GM12878 (cell line): Measurements from ENCODE around the gene PGLYRP3. TPM values are rescaled to one million over a fixed set of nuclear protein-coding genes. Genes with fewer than 3 reads are reported as not detected.

Experiments
- EED ChIP-seq: sonication (generic); IDR thresholded peaks from 2 replicates; pipeline ENCODE4 v1.6.1; 2016; ENCODE audit warnings: antibody characterized with exemption, low read depth
- GATAD2B ChIP-seq: fragments of 450-650 bp; conservative IDR thresholded peaks from 2 replicates; pipeline ENCODE4 v1.6.1; 2017; ENCODE audit warnings: low read depth, mild to moderate bottlenecking, moderate library complexity
- HCFC1 ChIP-seq: fragments of 150-350 bp; IDR thresholded peaks from 2 replicates; pipeline ENCODE4 v1.6.1; 2014; ENCODE audit warnings: low read length
- KDM1A ChIP-seq: fragments of 200-600 bp; sonication (generic); IDR thresholded peaks from 2 replicates; pipeline ENCODE4 v1.6.1; 2016; ENCODE audit warnings: borderline replicate concordance
- RAD51 ChIP-seq: fragments of 450-650 bp; IDR thresholded peaks from 2 replicates; pipeline ENCODE4 v1.6.1; 2016; ENCODE audit warnings: moderate library complexity, mild to moderate bottlenecking, inconsistent platforms
- RBBP5 ChIP-seq: fragments of 200-600 bp; sonication (generic); conservative IDR thresholded peaks from 2 replicates; pipeline ENCODE4 v1.6.1; 2016
- SMARCA5 ChIP-seq: fragments of 450-650 bp; IDR thresholded peaks from 2 replicates; pipeline ENCODE4 v1.6.1; 2017; ENCODE audit warnings: mild to moderate bottlenecking
- ZNF217 ChIP-seq: fragments of 450-650 bp; IDR thresholded peaks from 2 replicates; pipeline ENCODE4 v1.6.1; 2017; ENCODE audit warnings: antibody characterized with exemption, mild to moderate bottlenecking
- polyA plus RNA-seq, 11 experiments: library from polyadenylated mRNA; depleted of rRNA in 4 of 11; unstranded in 6 of 11; stranded (reverse) in 5 of 11; fragments of >200 nt; fragmentation: Nextera tagmentation in 4 of 11; fragmentation: Illumina TruSeq in 1 of 11; extraction: Ambion mirVana in 4 of 11; extraction: Trizol in 1 of 11; gene quantifications; 1 replicate in 1 of 11; 2 replicates in 10 of 11; pipeline versions ENCODE4 v1.2.1 to v1.2.3, GENCODE V29; 2011 to 2016; ENCODE audit warnings: inconsistent platforms in 2 of 11, missing spikeins in 2 of 11, low read depth in 1 of 11
- total RNA-seq, 4 experiments: library from RNA; depleted of rRNA in 3 of 4; stranded (reverse); fragments of >200 nt in 3 of 4; fragmentation: Illumina TruSeq in 1 of 4; extraction: Trizol in 1 of 4; gene quantifications; 2 replicates each; pipeline versions ENCODE4 v1.2.1 to v1.2.3, GENCODE V29; 2013 to 2021
- TF ChIP-seq, protein P1 (sequence below): IDR thresholded peaks from 2 replicates; pipeline ENCODE4 v1.6.1; 2012; ENCODE audit warnings: low read depth, low read length, improper control_type of control experiment
- TF ChIP-seq, protein P2 (sequence below): fragments of 450-650 bp; IDR thresholded peaks from 2 replicates; pipeline ENCODE4 v1.6.1; 2017; ENCODE audit warnings: mild to moderate bottlenecking, moderate library complexity
- TF ChIP-seq, protein P3 (sequence below): IDR thresholded peaks from 2 replicates; pipeline ENCODE4 v1.6.1; 2011; ENCODE audit warnings: low read depth, low read length, improper control_type of control experiment, borderline replicate concordance
- TF ChIP-seq, protein P4 (sequence below): fragments of 450-650 bp; IDR thresholded peaks from 2 replicates; pipeline ENCODE4 v1.6.1; 2017; ENCODE audit warnings: mild to moderate bottlenecking, low read depth, inconsistent platforms; ENCODE audit not compliant: poor library complexity, severe bottlenecking
- TF ChIP-seq, protein P5 (sequence below): fragments of 450-650 bp; formaldehyde crosslinking; IDR thresholded peaks from 2 replicates; pipeline ENCODE4 v1.4.0; 2022; ENCODE audit warnings: mild to moderate bottlenecking, moderate library complexity

The PGLYRP3 gene
- total and polyA plus RNA-seq, 10 of the 15 experiments (the other 5 are each of a cell fraction or from before 2014, with no cell fraction given), result 0.10 to 0.49 (median 0.18) TPM; not detected in 7

DNA sequence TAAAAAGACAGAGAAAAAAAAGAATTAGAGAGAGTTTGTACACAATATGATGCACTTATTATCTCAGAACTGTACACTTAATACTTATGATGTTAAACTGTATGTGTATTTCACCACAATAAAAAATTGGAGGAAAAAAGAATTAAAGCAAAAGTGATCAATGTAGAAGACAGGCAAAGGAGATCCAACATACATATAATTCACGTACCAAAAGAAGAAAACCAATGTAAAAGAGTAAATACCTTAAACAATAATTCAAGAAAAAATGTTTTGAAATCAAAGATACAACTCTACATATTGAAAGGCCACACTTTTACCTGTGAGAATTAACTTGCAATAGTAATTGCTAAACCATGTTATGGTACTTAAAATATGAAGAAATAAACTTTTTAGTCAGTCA lies 9.8 kb upstream of the PGLYRP3 start (continued):
- TF ChIP-seq, protein P1, sequence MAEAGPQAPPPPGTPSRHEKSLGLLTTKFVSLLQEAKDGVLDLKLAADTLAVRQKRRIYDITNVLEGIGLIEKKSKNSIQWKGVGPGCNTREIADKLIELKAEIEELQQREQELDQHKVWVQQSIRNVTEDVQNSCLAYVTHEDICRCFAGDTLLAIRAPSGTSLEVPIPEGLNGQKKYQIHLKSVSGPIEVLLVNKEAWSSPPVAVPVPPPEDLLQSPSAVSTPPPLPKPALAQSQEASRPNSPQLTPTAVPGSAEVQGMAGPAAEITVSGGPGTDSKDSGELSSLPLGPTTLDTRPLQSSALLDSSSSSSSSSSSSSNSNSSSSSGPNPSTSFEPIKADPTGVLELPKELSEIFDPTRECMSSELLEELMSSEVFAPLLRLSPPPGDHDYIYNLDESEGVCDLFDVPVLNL, result no peak
- TF ChIP-seq EED (no peak), KDM1A (no peak), RBBP5 (no peak), RAD51 (no peak), SMARCA5 (no peak), HCFC1 (no peak), GATAD2B (no peak), ZNF217 (no peak)
- TF ChIP-seq, protein P2, sequence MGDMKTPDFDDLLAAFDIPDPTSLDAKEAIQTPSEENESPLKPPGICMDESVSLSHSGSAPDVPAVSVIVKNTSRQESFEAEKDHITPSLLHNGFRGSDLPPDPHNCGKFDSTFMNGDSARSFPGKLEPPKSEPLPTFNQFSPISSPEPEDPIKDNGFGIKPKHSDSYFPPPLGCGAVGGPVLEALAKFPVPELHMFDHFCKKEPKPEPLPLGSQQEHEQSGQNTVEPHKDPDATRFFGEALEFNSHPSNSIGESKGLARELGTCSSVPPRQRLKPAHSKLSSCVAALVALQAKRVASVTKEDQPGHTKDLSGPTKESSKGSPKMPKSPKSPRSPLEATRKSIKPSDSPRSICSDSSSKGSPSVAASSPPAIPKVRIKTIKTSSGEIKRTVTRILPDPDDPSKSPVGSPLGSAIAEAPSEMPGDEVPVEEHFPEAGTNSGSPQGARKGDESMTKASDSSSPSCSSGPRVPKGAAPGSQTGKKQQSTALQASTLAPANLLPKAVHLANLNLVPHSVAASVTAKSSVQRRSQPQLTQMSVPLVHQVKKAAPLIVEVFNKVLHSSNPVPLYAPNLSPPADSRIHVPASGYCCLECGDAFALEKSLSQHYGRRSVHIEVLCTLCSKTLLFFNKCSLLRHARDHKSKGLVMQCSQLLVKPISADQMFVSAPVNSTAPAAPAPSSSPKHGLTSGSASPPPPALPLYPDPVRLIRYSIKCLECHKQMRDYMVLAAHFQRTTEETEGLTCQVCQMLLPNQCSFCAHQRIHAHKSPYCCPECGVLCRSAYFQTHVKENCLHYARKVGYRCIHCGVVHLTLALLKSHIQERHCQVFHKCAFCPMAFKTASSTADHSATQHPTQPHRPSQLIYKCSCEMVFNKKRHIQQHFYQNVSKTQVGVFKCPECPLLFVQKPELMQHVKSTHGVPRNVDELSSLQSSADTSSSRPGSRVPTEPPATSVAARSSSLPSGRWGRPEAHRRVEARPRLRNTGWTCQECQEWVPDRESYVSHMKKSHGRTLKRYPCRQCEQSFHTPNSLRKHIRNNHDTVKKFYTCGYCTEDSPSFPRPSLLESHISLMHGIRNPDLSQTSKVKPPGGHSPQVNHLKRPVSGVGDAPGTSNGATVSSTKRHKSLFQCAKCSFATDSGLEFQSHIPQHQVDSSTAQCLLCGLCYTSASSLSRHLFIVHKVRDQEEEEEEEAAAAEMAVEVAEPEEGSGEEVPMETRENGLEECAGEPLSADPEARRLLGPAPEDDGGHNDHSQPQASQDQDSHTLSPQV, result no peak
- TF ChIP-seq, protein P3, sequence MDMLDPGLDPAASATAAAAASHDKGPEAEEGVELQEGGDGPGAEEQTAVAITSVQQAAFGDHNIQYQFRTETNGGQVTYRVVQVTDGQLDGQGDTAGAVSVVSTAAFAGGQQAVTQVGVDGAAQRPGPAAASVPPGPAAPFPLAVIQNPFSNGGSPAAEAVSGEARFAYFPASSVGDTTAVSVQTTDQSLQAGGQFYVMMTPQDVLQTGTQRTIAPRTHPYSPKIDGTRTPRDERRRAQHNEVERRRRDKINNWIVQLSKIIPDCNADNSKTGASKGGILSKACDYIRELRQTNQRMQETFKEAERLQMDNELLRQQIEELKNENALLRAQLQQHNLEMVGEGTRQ, result no peak
- TF ChIP-seq, protein P4, sequence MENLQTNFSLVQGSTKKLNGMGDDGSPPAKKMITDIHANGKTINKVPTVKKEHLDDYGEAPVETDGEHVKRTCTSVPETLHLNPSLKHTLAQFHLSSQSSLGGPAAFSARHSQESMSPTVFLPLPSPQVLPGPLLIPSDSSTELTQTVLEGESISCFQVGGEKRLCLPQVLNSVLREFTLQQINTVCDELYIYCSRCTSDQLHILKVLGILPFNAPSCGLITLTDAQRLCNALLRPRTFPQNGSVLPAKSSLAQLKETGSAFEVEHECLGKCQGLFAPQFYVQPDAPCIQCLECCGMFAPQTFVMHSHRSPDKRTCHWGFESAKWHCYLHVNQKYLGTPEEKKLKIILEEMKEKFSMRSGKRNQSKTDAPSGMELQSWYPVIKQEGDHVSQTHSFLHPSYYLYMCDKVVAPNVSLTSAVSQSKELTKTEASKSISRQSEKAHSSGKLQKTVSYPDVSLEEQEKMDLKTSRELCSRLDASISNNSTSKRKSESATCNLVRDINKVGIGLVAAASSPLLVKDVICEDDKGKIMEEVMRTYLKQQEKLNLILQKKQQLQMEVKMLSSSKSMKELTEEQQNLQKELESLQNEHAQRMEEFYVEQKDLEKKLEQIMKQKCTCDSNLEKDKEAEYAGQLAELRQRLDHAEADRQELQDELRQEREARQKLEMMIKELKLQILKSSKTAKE, result no peak
- TF ChIP-seq, protein P5, sequence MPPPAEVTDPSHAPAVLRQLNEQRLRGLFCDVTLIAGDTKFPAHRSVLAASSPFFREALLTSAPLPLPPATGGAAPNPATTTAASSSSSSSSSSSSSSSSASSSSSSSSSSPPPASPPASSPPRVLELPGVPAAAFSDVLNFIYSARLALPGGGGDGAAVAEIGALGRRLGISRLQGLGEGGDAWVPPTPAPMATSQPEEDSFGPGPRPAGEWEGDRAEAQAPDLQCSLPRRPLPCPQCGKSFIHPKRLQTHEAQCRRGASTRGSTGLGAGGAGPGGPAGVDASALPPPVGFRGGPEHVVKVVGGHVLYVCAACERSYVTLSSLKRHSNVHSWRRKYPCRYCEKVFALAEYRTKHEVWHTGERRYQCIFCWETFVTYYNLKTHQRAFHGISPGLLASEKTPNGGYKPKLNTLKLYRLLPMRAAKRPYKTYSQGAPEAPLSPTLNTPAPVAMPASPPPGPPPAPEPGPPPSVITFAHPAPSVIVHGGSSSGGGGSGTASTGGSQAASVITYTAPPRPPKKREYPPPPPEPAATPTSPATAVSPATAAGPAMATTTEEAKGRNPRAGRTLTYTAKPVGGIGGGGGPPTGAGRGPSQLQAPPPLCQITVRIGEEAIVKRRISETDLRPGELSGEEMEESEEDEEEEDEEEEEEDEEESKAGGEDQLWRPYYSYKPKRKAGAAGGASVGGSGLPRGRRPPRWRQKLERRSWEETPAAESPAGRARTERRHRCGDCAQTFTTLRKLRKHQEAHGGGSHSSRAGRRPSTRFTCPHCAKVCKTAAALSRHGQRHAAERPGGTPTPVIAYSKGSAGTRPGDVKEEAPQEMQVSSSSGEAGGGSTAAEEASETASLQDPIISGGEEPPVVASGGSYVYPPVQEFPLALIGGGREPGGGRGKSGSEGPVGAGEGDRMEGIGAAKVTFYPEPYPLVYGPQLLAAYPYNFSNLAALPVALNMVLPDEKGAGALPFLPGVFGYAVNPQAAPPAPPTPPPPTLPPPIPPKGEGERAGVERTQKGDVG (CRISPR knock-in tag), result no peak
